ENCODE measurements around the gene SLC15A5. TPM values are rescaled to one million over a fixed set of nuclear protein-coding genes. Genes with fewer than 3 reads are reported as not detected.

Gene SLC15A5
- total and polyA plus RNA-seq, 5 donors from 2014 or later: not detected

DNA sequence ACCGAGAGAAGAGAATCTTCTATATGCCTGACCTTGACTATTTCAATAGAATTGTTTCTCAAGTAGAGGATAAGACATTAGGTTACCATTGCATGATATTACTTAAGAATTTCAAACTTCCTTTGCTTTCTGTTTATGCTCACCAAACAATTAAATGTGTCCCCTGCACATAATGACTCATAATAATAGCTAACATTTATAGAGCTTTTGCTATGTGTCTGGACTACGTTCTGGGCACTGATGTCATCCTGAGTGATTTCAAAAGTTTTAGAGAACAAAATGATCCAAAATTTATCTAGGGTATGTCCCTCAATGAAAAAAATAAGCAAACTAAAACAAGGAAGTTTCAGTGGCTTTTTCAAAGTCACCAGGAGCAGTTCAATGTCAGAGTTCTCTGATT lies 38.8 kb downstream of the SLC15A5 start:
- Histone ChIP-seq H3K27ac (ENCODE audit: insufficient read depth, low read length, poor library complexity, severe bottlenecking) (no peak overlapping the region), H3K4me3 (ENCODE audit: low read depth, low read length) (no peak overlapping the region), H3K36me3 (ENCODE audit: control insufficient read depth, insufficient read depth, low read length) (no peaks in the 10 kb centered on the region), H3K9me3 (ENCODE audit: control insufficient read depth in 2 of 2, low read length in 2 of 2) (no peaks in the 10 kb centered on the region), H3K27me3 (ENCODE audit: control insufficient read depth, insufficient read depth, low read length) (no peaks in the 10 kb centered on the region), H3K4me1 (ENCODE audit: control insufficient read depth, insufficient read depth, low read length, poor library complexity, severe bottlenecking) (no peaks in the 10 kb centered on the region)
- Mint-ChIP-seq H3K9me3 (peaks cover 0 to 17% (median 2%) of the 10 kb centered on the region in 7 donors), H3K4me3 (no peak overlapping the region), H3K27ac (peak overlapping the region in 1 of 3 donors; percentile 53), H3K36me3 (no peaks in the 10 kb centered on the region), H3K4me1 (no peaks in the 10 kb centered on the region), H3K27me3 (no peaks in the 10 kb centered on the region)
- ATAC-seq (ENCODE audit: low read depth in 2 of 2): no peak
- DNase-seq: no peak

DNA sequence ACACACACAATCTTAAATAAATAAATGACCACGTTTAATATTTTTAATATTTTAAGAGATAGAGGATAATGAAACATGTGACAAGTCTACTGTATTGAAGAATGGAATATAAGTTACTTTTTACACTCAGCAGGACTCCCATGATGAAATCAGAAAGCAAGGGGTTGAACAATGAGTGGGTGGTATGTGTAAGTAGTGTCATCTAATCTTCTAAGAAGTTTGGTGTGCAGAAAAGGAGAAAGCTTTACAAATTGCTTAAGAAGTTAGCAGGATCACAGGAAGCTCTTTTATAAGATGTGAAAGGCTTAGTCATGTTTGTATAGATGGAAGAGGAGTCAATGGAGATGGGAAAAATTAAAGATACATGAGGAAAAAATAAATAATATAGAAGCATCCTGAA lies 47.8 kb downstream of the SLC15A5 start:
- Histone ChIP-seq H3K27ac (ENCODE audit: insufficient read depth, low read length, poor library complexity, severe bottlenecking) (no peak overlapping the region), H3K9me3 (ENCODE audit: control insufficient read depth in 2 of 2, low read length in 2 of 2) (peaks cover 3 to 5% of the 10 kb centered on the region in 2 experiments), H3K27me3 (ENCODE audit: control insufficient read depth, insufficient read depth, low read length) (no peaks in the 10 kb centered on the region), H3K4me1 (ENCODE audit: control insufficient read depth, insufficient read depth, low read length, poor library complexity, severe bottlenecking) (no peaks in the 10 kb centered on the region), H3K36me3 (ENCODE audit: control insufficient read depth, insufficient read depth, low read length) (no peaks in the 10 kb centered on the region), H3K4me3 (ENCODE audit: low read depth, low read length) (no peak overlapping the region)
- H3K4me1 Mint-ChIP-seq: no peaks in the 10 kb centered on the region
- no peaks in the 10 kb centered on the region for H3K27me3 Mint-ChIP-seq
- ATAC-seq (ENCODE audit: low read depth in 2 of 2) (no peak), DNase-seq (no peak)
- H3K9me3 Mint-ChIP-seq: peaks cover 0 to 20% (median 5%) of the 10 kb centered on the region in 7 donors
- H3K27ac Mint-ChIP-seq: no peak overlapping the region
- no peaks in the 10 kb centered on the region for H3K36me3 Mint-ChIP-seq
- H3K4me3 Mint-ChIP-seq: no peak overlapping the region

DNA sequence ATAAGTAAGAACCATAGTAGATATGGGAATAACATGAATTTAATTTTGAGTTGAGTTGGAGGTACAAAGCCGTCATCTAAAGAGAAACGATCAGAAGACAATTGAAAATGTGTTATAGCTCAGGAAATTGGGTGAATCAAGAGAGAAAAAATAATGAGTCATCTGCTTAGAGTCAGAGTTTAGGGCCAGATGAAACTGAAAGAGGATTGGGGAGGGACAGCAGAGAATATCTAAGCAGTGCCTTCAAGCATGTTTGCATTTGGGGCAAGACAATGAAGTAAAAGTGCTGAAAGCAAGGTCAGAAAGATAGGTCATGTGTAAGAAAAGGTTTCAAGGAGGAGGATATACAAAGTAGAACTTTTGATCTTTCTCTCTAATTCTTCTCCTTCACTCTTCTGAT lies 49.4 kb downstream of the SLC15A5 start:
- no peaks in the 10 kb centered on the region for H3K4me1 ChIP-seq (ENCODE audit: control insufficient read depth, insufficient read depth, low read length, poor library complexity, severe bottlenecking)
- DNase-seq: no peak
- H3K9me3 Mint-ChIP-seq: peaks cover 0 to 20% (median 7%) of the 10 kb centered on the region in 7 donors
- no peak overlapping the region for H3K4me3 Mint-ChIP-seq
- no peaks in the 10 kb centered on the region for H3K27me3 Mint-ChIP-seq
- no peak overlapping the region for H3K27ac Mint-ChIP-seq
- H3K9me3 ChIP-seq (ENCODE audit: control insufficient read depth in 2 of 2, low read length in 2 of 2): peaks cover 3 to 5% of the 10 kb centered on the region in 2 experiments
- ATAC-seq (ENCODE audit: low read depth in 2 of 2): no peak
- H3K4me1 Mint-ChIP-seq: no peaks in the 10 kb centered on the region
- no peaks in the 10 kb centered on the region for H3K36me3 ChIP-seq (ENCODE audit: control insufficient read depth, insufficient read depth, low read length)
- no peak overlapping the region for H3K27ac ChIP-seq (ENCODE audit: insufficient read depth, low read length, poor library complexity, severe bottlenecking)
- H3K36me3 Mint-ChIP-seq: no peaks in the 10 kb centered on the region
- H3K4me3 ChIP-seq (ENCODE audit: low read depth, low read length): no peak overlapping the region
- H3K27me3 ChIP-seq (ENCODE audit: control insufficient read depth, insufficient read depth, low read length): no peaks in the 10 kb centered on the region

DNA sequence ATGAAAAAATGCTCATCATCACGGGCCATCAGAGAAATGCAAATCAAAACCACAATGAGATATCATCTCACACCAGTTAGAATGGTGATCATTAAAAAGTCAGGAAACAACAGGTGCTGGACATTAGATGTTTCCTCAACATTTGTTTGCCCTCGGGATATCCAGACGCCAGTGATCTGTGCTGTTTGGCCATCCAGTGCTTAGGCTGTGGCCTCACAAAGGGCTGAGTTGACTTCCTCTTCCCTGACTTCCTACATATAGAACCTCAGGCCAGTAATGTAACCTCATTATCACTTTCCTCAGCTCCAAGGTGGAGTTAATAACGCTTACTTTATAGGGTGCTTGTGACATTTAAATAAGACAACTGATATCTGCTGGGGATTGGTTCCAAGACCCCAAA lies 51.8 kb downstream of the SLC15A5 start:
- H3K4me3 Mint-ChIP-seq: no peak overlapping the region
- DNase-seq (no peak), ATAC-seq (ENCODE audit: low read depth in 2 of 2) (no peak)
- Histone ChIP-seq H3K36me3 (ENCODE audit: control insufficient read depth, insufficient read depth, low read length) (no peaks in the 10 kb centered on the region), H3K4me1 (ENCODE audit: control insufficient read depth, insufficient read depth, low read length, poor library complexity, severe bottlenecking) (no peaks in the 10 kb centered on the region), H3K9me3 (ENCODE audit: control insufficient read depth in 2 of 2, low read length in 2 of 2) (peaks cover 0 to 3% of the 10 kb centered on the region in 2 experiments), H3K4me3 (ENCODE audit: low read depth, low read length) (no peak overlapping the region), H3K27me3 (ENCODE audit: control insufficient read depth, insufficient read depth, low read length) (no peaks in the 10 kb centered on the region), H3K27ac (ENCODE audit: insufficient read depth, low read length, poor library complexity, severe bottlenecking) (no peak overlapping the region)
- H3K27ac Mint-ChIP-seq: no peak overlapping the region
- H3K9me3 Mint-ChIP-seq: peaks cover 0 to 9% (median 3%) of the 10 kb centered on the region in 7 donors
- H3K4me1 Mint-ChIP-seq: no peaks in the 10 kb centered on the region
- no peaks in the 10 kb centered on the region for H3K36me3 Mint-ChIP-seq
- H3K27me3 Mint-ChIP-seq: no peaks in the 10 kb centered on the region

DNA sequence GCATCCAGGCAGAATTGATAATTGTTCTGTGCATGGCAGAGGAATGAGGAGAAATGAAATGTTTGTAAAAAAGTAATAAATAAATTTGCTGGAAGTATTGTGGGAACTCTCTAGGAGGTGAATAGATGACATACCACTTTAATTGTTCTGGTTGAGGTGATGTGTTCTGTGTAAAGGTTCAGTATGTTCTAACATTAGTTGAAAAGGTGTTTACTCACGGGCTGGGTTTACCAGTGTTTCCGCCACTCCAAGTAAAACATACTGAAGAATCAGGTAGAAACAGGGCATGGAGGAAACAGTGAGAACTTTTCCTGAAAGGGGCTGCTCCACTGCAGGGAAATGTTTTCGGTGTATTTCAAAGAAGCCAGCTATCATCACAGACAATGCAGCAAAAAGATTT lies 53.3 kb downstream of the SLC15A5 start:
- no peak for DNase-seq
- Histone ChIP-seq H3K9me3 (ENCODE audit: control insufficient read depth in 2 of 2, low read length in 2 of 2) (no peaks in the 10 kb centered on the region), H3K27me3 (ENCODE audit: control insufficient read depth, insufficient read depth, low read length) (no peaks in the 10 kb centered on the region), H3K27ac (ENCODE audit: insufficient read depth, low read length, poor library complexity, severe bottlenecking) (no peak overlapping the region), H3K36me3 (ENCODE audit: control insufficient read depth, insufficient read depth, low read length) (no peaks in the 10 kb centered on the region), H3K4me1 (ENCODE audit: control insufficient read depth, insufficient read depth, low read length, poor library complexity, severe bottlenecking) (no peaks in the 10 kb centered on the region), H3K4me3 (ENCODE audit: low read depth, low read length) (no peak overlapping the region)
- H3K27me3 Mint-ChIP-seq: no peaks in the 10 kb centered on the region
- H3K36me3 Mint-ChIP-seq: no peaks in the 10 kb centered on the region
- peaks cover 0 to 11% (median 3%) of the 10 kb centered on the region in 7 donors for H3K9me3 Mint-ChIP-seq
- H3K4me3 Mint-ChIP-seq: no peak overlapping the region
- H3K27ac Mint-ChIP-seq: no peak overlapping the region
- no peaks in the 10 kb centered on the region for H3K4me1 Mint-ChIP-seq
- no peak for ATAC-seq (ENCODE audit: low read depth in 2 of 2)

DNA sequence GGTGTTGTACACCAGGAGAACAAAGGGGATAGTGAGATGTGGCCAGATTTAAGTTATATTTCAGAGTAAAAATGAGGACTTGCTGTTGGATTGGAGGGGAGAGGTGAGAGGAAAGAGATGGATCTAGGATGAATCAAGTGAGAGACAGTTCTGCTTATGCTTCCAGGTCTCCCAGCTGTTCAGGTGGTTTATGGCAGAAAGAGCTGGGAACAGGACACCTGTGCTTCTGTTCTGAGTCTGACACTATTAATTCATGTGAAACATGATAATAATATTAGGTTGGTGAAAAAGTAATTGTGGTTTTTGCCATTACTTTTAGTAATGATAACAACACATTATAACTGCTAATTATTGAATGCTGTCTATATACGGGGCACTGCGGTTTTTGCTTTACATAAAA lies 55.7 kb downstream of the SLC15A5 start:
- Mint-ChIP-seq H3K27me3 (no peaks in the 10 kb centered on the region), H3K36me3 (no peaks in the 10 kb centered on the region), H3K4me3 (no peak overlapping the region), H3K4me1 (no peaks in the 10 kb centered on the region), H3K9me3 (peaks cover 0 to 11% (median 3%) of the 10 kb centered on the region in 7 donors), H3K27ac (no peak overlapping the region)
- H3K27ac ChIP-seq (ENCODE audit: insufficient read depth, low read length, poor library complexity, severe bottlenecking): no peak overlapping the region
- no peak overlapping the region for H3K4me3 ChIP-seq (ENCODE audit: low read depth, low read length)
- no peaks in the 10 kb centered on the region for H3K4me1 ChIP-seq (ENCODE audit: control insufficient read depth, insufficient read depth, low read length, poor library complexity, severe bottlenecking)
- no peaks in the 10 kb centered on the region for H3K9me3 ChIP-seq (ENCODE audit: control insufficient read depth in 2 of 2, low read length in 2 of 2)
- DNase-seq (no peak), ATAC-seq (ENCODE audit: low read depth in 2 of 2) (no peak)
- H3K27me3 ChIP-seq (ENCODE audit: control insufficient read depth, insufficient read depth, low read length): no peaks in the 10 kb centered on the region
- no peaks in the 10 kb centered on the region for H3K36me3 ChIP-seq (ENCODE audit: control insufficient read depth, insufficient read depth, low read length)

DNA sequence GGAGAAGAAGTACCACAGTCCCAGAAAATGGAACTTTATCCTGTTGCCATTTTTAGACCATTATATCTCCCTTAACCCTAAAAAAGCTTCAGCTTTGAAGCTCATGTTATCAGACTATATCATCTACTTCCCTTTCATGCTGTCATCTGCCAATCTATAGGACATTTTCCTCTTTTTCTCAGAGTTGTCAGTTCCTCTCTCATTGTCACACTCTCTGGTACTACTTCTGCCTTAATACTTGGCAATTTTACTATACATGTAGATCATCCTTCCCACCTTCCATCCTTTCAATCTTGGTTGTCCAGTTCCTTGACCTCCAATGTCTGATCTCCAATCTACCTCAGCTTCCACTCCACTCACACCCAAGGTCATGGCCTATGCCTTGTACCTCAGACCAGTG lies 57.4 kb downstream of the SLC15A5 start:
- no peak overlapping the region for H3K4me3 Mint-ChIP-seq
- peak overlapping the region in 1 of 3 donors; percentile 58 for H3K27ac Mint-ChIP-seq
- no peak overlapping the region for H3K27ac ChIP-seq (ENCODE audit: insufficient read depth, low read length, poor library complexity, severe bottlenecking)
- no peak for ATAC-seq (ENCODE audit: low read depth in 2 of 2)
- H3K4me1 ChIP-seq (ENCODE audit: control insufficient read depth, insufficient read depth, low read length, poor library complexity, severe bottlenecking): no peaks in the 10 kb centered on the region
- H3K27me3 Mint-ChIP-seq: no peaks in the 10 kb centered on the region
- no peaks in the 10 kb centered on the region for H3K36me3 Mint-ChIP-seq
- peaks cover 0 to 7% (median 2%) of the 10 kb centered on the region in 7 donors for H3K9me3 Mint-ChIP-seq
- H3K4me1 Mint-ChIP-seq: no peaks in the 10 kb centered on the region
- H3K4me3 ChIP-seq (ENCODE audit: low read depth, low read length): no peak overlapping the region
- H3K9me3 ChIP-seq (ENCODE audit: control insufficient read depth in 2 of 2, low read length in 2 of 2): no peaks in the 10 kb centered on the region
- no peaks in the 10 kb centered on the region for H3K27me3 ChIP-seq (ENCODE audit: control insufficient read depth, insufficient read depth, low read length)
- H3K36me3 ChIP-seq (ENCODE audit: control insufficient read depth, insufficient read depth, low read length): no peaks in the 10 kb centered on the region
- DNase-seq: no peak

DNA sequence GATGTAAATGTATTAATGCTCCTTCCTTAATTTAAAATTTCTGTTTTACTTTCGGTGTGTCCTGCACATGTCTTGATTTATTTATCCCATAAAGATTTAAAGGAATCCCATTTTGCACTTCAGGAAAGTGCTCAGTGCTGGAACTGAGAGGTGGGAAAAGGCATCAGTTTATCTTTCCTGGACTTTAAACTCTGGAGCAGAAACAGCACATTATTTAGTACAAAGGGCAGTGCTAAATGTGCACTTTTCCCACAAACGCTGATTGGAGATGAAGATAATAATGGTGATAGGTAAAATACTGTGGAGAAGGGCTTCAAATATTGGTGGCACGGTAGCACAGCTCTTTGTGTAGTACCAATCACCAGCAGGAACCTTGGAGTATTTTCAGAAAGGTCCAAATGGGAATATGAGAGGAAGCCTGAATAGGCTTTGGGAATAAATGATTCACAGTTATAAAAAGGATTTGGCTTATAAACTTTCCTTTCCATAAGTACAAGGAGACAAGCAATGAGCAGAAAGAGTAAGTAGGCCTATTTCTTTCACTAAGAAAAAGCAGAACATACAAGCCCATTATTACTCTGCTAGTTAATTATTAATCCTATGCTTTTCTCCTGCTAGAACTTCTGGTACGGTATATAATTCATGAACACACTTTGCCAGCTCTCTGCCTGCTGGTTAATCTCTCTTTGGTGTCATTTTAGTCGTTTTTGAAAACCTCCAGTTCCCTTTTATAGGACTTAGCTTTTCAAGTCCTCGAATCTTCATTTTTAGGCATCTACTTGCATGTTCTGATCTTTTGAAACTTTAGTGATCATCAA lies 58.3 kb downstream of the SLC15A5 start:
- Mint-ChIP-seq H3K27me3 (no peaks in the 10 kb centered on the region), H3K4me3 (no peak overlapping the region), H3K9me3 (peaks cover 0 to 7% (median 2%) of the 10 kb centered on the region in 7 donors), H3K4me1 (no peaks in the 10 kb centered on the region), H3K27ac (no peak overlapping the region), H3K36me3 (no peaks in the 10 kb centered on the region)
- DNase-seq (no peak), ATAC-seq (ENCODE audit: low read depth in 2 of 2) (no peak)
- no peak overlapping the region for H3K27ac ChIP-seq (ENCODE audit: insufficient read depth, low read length, poor library complexity, severe bottlenecking)
- no peak overlapping the region for H3K4me3 ChIP-seq (ENCODE audit: low read depth, low read length)
- H3K36me3 ChIP-seq (ENCODE audit: control insufficient read depth, insufficient read depth, low read length): no peaks in the 10 kb centered on the region
- H3K9me3 ChIP-seq (ENCODE audit: control insufficient read depth in 2 of 2, low read length in 2 of 2): no peaks in the 10 kb centered on the region
- no peaks in the 10 kb centered on the region for H3K4me1 ChIP-seq (ENCODE audit: control insufficient read depth, insufficient read depth, low read length, poor library complexity, severe bottlenecking)
- no peaks in the 10 kb centered on the region for H3K27me3 ChIP-seq (ENCODE audit: control insufficient read depth, insufficient read depth, low read length)

All from CD4-positive, CD25-positive, alpha-beta regulatory T cell (primary cell).